ENCODE data around the gene NEDD4L.

- TF ChIP-seq YY1 (IDR thresholded peaks at IDR 0.05) (no peak), RAD21 (IDR thresholded peaks at IDR 0.05) (no peak), CTCF (IDR thresholded peaks at IDR 0.05; ENCODE audit: low read depth, low read length, missing input control) (no peak), GABPA (IDR thresholded peaks at IDR 0.05 in 1 of 2, conservative IDR thresholded peaks at IDR 0.05 in 1 of 2) (no peak), TAF1 (conservative IDR thresholded peaks at IDR 0.05) (no peak)
These were observed 45.6 kb upstream of the NEDD4L start for GRCh38 chr18:57998461-57998860.

Data from liver (tissue), 3 donors.